H1 (cell line): ENCODE measurements around the gene H2AZ2. TPM values are rescaled to one million over a fixed set of nuclear protein-coding genes. Genes with fewer than 3 reads are reported as not detected.

Experiments
- CTCF ChIA-PET: fragments of 300-600 bp; sonication (Branson Sonifier 250); formaldehyde crosslinking; loops from one replicate; lab custom pipeline; 2021; ENCODE audit not compliant: partially characterized antibody; lab: Charles Lee
- POLR2A ChIA-PET: fragments of 300-600 bp; sonication (Branson Sonifier 250); formaldehyde crosslinking; loops from one replicate; lab custom pipeline; 2021; ENCODE audit warnings: inconsistent platforms; ENCODE audit not compliant: partially characterized antibody; lab: Charles Lee
- DNase-seq, 2 experiments: peaks; one replicate each; pipeline versions ENCODE4 v3.0.0 to v3.0.0-alpha.2; 2010 to 2022; ENCODE audit warnings: low spot score in 2 of 2, low read depth in 1 of 2, mixed read lengths in 1 of 2
- FAIRE-seq: peaks from 2 replicates; lab custom pipeline; 2011; peaks lifted over from hg19 to GRCh38; lab: Jason Lieb, UNC
- H2AFZ ChIP-seq: 2 replicates; pipeline ENCODE4 v1.8.1; 2012; ENCODE audit warnings: low read length, inconsistent platforms
- H2AK5ac ChIP-seq: 2 replicates; pipeline ENCODE4 v1.6.1; 2013; ENCODE audit warnings: low read depth, low read length
- H2BK120ac ChIP-seq: replicated peaks from 2 replicates; pipeline ENCODE3; 2013; ENCODE audit warnings: low read depth, low read length, inconsistent platforms
- H2BK12ac ChIP-seq: 2 replicates; pipeline ENCODE4 v1.6.1; 2013; ENCODE audit warnings: low read depth, low read length
- H2BK15ac ChIP-seq: 2 replicates; pipeline ENCODE4 v1.6.1; 2013; ENCODE audit warnings: low read length
- H2BK20ac ChIP-seq: 2 replicates; pipeline ENCODE4 v1.6.1; 2013; ENCODE audit warnings: low read length
- H2BK5ac ChIP-seq: 2 replicates; pipeline ENCODE4 v1.6.1; 2013; ENCODE audit warnings: low read depth, low read length
- H3K14ac ChIP-seq: 2 replicates; pipeline ENCODE4 v1.6.1; 2013; ENCODE audit warnings: inconsistent platforms; ENCODE audit not compliant: insufficient read length
- H3K18ac ChIP-seq: 2 replicates; pipeline ENCODE4 v1.6.1; 2013; ENCODE audit warnings: low read length; ENCODE audit errors: extremely low read depth
- H3K23ac ChIP-seq: 2 replicates; pipeline ENCODE4 v1.6.1; 2013; ENCODE audit warnings: inconsistent platforms; ENCODE audit not compliant: insufficient read length
- H3K23me2 ChIP-seq: 2 replicates; pipeline ENCODE4 v1.6.1; 2013; ENCODE audit warnings: low read depth, low read length
- H3K27ac ChIP-seq: 2 replicates; pipeline ENCODE4 v1.6.1; 2011; ENCODE audit warnings: low read depth, low read length, inconsistent platforms
- H3K27me3 ChIP-seq, 4 experiments: replicated peaks in 1 of 4; 1 replicate in 1 of 4; 2 replicates in 3 of 4; pipeline versions ENCODE4 v1.6.1 to v1.8.1; 2011 to 2013; ENCODE audit warnings: low read length in 3 of 4, mild to moderate bottlenecking in 3 of 4, inconsistent platforms in 2 of 4, mixed read lengths in 2 of 4, moderate library complexity in 1 of 4; ENCODE audit not compliant: control insufficient read depth in 3 of 4, insufficient read depth in 3 of 4; ENCODE audit errors: extremely low read depth in 1 of 4
- H3K36me3 ChIP-seq, 4 experiments: 2 replicates each; pipeline versions ENCODE4 v1.6.1 to v1.8.1; 2011 to 2013; ENCODE audit warnings: mild to moderate bottlenecking in 4 of 4, low read length in 3 of 4, moderate library complexity in 2 of 4, control low read depth in 1 of 4, inconsistent platforms in 1 of 4; ENCODE audit not compliant: insufficient read depth in 4 of 4, control insufficient read depth in 2 of 4
- H3K4ac ChIP-seq: replicated peaks from 2 replicates; pipeline ENCODE3; 2013; ENCODE audit warnings: low read length, low read depth, mixed read lengths, inconsistent platforms; ENCODE audit not compliant: insufficient read length
- H3K4me1 ChIP-seq, 4 experiments: replicated peaks in 1 of 4; 1 replicate in 1 of 4; 2 replicates in 3 of 4; pipeline versions ENCODE4 v1.6.1 to v1.8.1; 2011 to 2013; ENCODE audit warnings: low read length in 3 of 4, inconsistent platforms in 2 of 4, mixed read lengths in 1 of 4; ENCODE audit not compliant: insufficient read depth in 4 of 4, control insufficient read depth in 3 of 4
- H3K4me2 ChIP-seq, 2 experiments: 2 replicates each; pipeline versions ENCODE4 v1.6.1 to v1.8.1; 2011 to 2013; ENCODE audit warnings: low read depth in 2 of 2, low read length in 2 of 2, control low read depth in 1 of 2, inconsistent platforms in 1 of 2, mild to moderate bottlenecking in 1 of 2; ENCODE audit not compliant: insufficient read depth in 1 of 2
- H3K4me3 ChIP-seq, 4 experiments: fragments of 200-600, 300-600 bp in 1 of 4; sonication (generic), shearing (Covaris generic), sonication (Bioruptor Twin) in 1 of 4; 2 replicates each; pipeline versions ENCODE4 v1.5.1 to v1.8.1; 2011 to 2016; ENCODE audit warnings: low read length in 4 of 4, low read depth in 3 of 4, control low read depth in 2 of 4, inconsistent platforms in 2 of 4, mild to moderate bottlenecking in 2 of 4, mixed read lengths in 1 of 4, moderate library complexity in 1 of 4; ENCODE audit not compliant: insufficient read depth in 2 of 4; ENCODE audit errors: extremely low read depth in 1 of 4
- H3K56ac ChIP-seq: replicated peaks from 2 replicates; pipeline ENCODE3; 2013; ENCODE audit warnings: low read depth, mild to moderate bottlenecking, mixed read lengths, low read length, inconsistent platforms; ENCODE audit not compliant: insufficient read length
- H3K79me1 ChIP-seq: 2 replicates; pipeline ENCODE4 v1.6.1; 2013; ENCODE audit warnings: low read depth, low read length, control low read depth
- H3K79me2 ChIP-seq, 2 experiments: 2 replicates each; pipeline versions ENCODE4 v1.6.1 to v1.8.1; 2012 to 2013; ENCODE audit warnings: low read length in 2 of 2, mild to moderate bottlenecking in 2 of 2, inconsistent platforms in 1 of 2; ENCODE audit not compliant: insufficient read depth in 2 of 2, control insufficient read depth in 1 of 2
- H3K9ac ChIP-seq, 4 experiments: replicated peaks in 1 of 4; 1 replicate in 1 of 4; 2 replicates in 3 of 4; pipeline versions ENCODE4 v1.6.1 to v1.8.1; 2011 to 2013; ENCODE audit warnings: low read depth in 3 of 4, low read length in 3 of 4, control low read depth in 2 of 4, mild to moderate bottlenecking in 2 of 4, moderate library complexity in 2 of 4, inconsistent platforms in 1 of 4; ENCODE audit errors: extremely low read depth in 1 of 4
- H3K9me3 ChIP-seq, 2 experiments: 2 replicates each; pipeline versions ENCODE4 v1.6.1 to v1.8.1; 2012 to 2013; ENCODE audit warnings: mild to moderate bottlenecking in 2 of 2, moderate library complexity in 2 of 2, control low read depth in 1 of 2, inconsistent platforms in 1 of 2, low read depth in 1 of 2, low read length in 1 of 2, mixed read lengths in 1 of 2; ENCODE audit not compliant: insufficient read depth in 2 of 2
- H4K20me1 ChIP-seq, 2 experiments: replicated peaks in 1 of 2; 2 replicates each; pipeline versions ENCODE3 to v1.8.1; 2011 to 2013; ENCODE audit warnings: inconsistent platforms in 2 of 2, low read length in 2 of 2, mild to moderate bottlenecking in 1 of 2; ENCODE audit not compliant: insufficient read depth in 2 of 2, control insufficient read depth in 1 of 2
- H4K5ac ChIP-seq: 2 replicates; pipeline ENCODE4 v1.6.1; 2013; ENCODE audit warnings: low read length, low read depth, mixed read lengths, inconsistent platforms; ENCODE audit not compliant: insufficient read length
- H4K8ac ChIP-seq: 2 replicates; pipeline ENCODE4 v1.8.0; 2013; ENCODE audit warnings: mild to moderate bottlenecking, moderate library complexity, low read length, inconsistent platforms; ENCODE audit not compliant: insufficient read depth; ENCODE audit errors: extremely low read depth
- H4K91ac ChIP-seq: replicated peaks from 2 replicates; pipeline ENCODE3; 2013; ENCODE audit warnings: low read length, mixed read lengths, inconsistent platforms; ENCODE audit not compliant: insufficient read length
- CBX5 ChIP-seq: fragments of 300-800, 300-1000 bp; sonication (generic); IDR thresholded peaks from 2 replicates; pipeline ENCODE4 v1.7.1; 2016; ENCODE audit warnings: antibody characterized with exemption, low read length, low read depth
- CREB1 ChIP-seq: IDR thresholded peaks from 2 replicates; pipeline ENCODE4 v1.6.1; 2012; ENCODE audit warnings: inconsistent platforms
- FOSL1 ChIP-seq: IDR thresholded peaks from 2 replicates; pipeline ENCODE4 v1.6.1; 2011; ENCODE audit warnings: mild to moderate bottlenecking, low read depth, low read length, moderate library complexity; ENCODE audit not compliant: insufficient read depth
- HDAC2 ChIP-seq, 2 experiments: fragments of 300-600 bp in 1 of 2; sonication (generic) in 1 of 2; IDR thresholded peaks; 2 replicates each; pipeline ENCODE4 v1.6.1; 2011 to 2012; ENCODE audit warnings: low read depth in 2 of 2, low read length in 2 of 2, mild to moderate bottlenecking in 2 of 2, moderate library complexity in 2 of 2, borderline replicate concordance in 1 of 2, inconsistent platforms in 1 of 2
- POLR2AphosphoS5 ChIP-seq: IDR thresholded peaks from 2 replicates; pipeline ENCODE4 v1.6.1; 2011; ENCODE audit warnings: low read depth, low read length
- RBBP5 ChIP-seq: IDR thresholded peaks from 2 replicates; pipeline ENCODE4 v1.7.1; 2012; ENCODE audit warnings: low read depth, mild to moderate bottlenecking, inconsistent platforms, low read length, moderate library complexity, borderline replicate concordance
- SIRT6 ChIP-seq: IDR thresholded peaks from one replicate; pipeline ENCODE4 v1.7.1; 2012; ENCODE audit warnings: low read length, inconsistent platforms
- SIX5 ChIP-seq: IDR thresholded peaks from 2 replicates; pipeline ENCODE4 v1.6.1; 2011; ENCODE audit warnings: mild to moderate bottlenecking, low read depth, low read length
- TBP ChIP-seq: IDR thresholded peaks from 2 replicates; pipeline ENCODE4 v1.6.1; 2011; ENCODE audit warnings: low read depth, low read length, improper control_type of control experiment
- WGBS, 2 experiments: shearing (Covaris generic) in 1 of 2; methylation state at CpG; one replicate each; pipeline versions ENCODE4 v1.1.6 to v1.1.7; 2013 to 2015; ENCODE audit warnings: low lambda C conversion rate in 2 of 2, mixed read lengths in 2 of 2, inconsistent platforms in 1 of 2, low coverage in 1 of 2, missing lambda C conversion rate in 1 of 2; ENCODE audit not compliant: insufficient replicate concordance in 2 of 2, insufficient coverage in 1 of 2, insufficient read length in 1 of 2; ENCODE audit errors: extremely low coverage in 1 of 2, missing lambda C conversion rate in 1 of 2; 5-methylcytosine and 5-hydroxymethylcytosine counted together
- polyA plus RNA-seq, 7 experiments: library from polyadenylated mRNA; depleted of rRNA in 3 of 7; stranded (reverse) in 5 of 7; unstranded in 2 of 7; fragments of >200 nt in 5 of 7; fragments of 200-250 nt in 2 of 7; gene quantifications; 1 replicate in 5 of 7; 2 replicates in 1 of 7; 4 replicates in 1 of 7; pipeline versions ENCODE4 v1.2.1 to v1.2.3, GENCODE V29; 2011 to 2013; ENCODE audit warnings: missing spikeins in 2 of 7, mixed read lengths in 2 of 7
- total RNA-seq: library from RNA; stranded (reverse); fragmentation: NEBNext Ultra II Directional; extraction: Animal tissue kit (Norgen Biotek cat#: 25700); gene quantifications from 2 replicates; pipeline ENCODE4 v1.2.1, GENCODE V29; 2021
- TF ChIP-seq, protein P1 (sequence below): IDR thresholded peaks from 2 replicates; pipeline ENCODE4 v1.6.1; 2012; ENCODE audit warnings: inconsistent platforms

The H2AZ2 gene
- total and polyA plus RNA-seq, 2 of the 8 experiments (the other 6 are each of a cell fraction or from before 2014, with no cell fraction given), result 168 to 187 TPM

DNA sequence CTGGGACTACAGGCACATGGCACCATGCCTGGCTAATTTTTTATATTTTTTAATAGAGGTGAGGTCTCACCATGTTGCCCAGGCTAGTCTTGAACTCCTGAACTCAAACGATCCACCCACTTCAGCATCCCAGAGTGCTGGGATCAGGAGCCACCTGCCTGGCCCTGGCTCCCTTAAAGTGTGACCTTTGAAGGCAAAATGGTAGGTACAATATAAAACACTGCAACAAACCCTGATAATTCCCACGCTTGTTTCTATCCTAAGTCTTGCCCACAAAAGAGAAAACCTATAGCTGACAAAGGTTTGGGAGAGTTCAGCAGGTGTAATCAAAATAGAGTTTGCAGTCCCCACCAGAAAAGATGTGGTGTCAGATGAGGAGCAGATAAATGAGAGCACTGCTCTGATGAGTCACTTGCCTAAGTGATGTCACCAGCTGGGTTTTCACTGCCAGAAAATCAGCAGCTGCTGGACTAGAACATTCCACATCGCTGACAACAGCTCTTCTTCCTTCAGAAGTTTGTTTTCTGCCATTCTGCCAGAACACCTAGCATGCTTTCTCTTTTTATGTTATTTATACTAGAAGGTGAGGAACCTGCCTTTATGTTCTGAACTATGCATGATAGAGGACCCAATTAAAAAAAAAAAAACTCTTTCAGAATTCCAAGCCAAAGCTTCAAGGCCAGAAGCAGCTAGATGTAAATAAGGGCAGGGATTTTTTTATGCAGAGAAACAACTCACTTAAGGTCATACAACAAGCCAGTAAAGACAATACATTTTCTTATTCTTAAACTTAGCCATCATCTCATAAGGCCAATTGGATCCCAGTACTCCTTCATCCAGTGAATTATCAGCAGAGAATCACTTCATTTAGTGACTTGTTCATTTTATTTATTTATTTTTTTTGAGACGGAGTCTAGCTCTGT is 19.4 kb upstream of the H2AZ2 start:
- H2BK15ac ChIP-seq, result no peak overlapping the region
- ChIA-PET POLR2A (interaction anchor here (0.7 to 1.2 kb wide), 4 partner anchors 14 to 47 kb away, joined by 3 to 4 read pairs (median 3); no protein-coding TSS in a partner anchor), CTCF (interaction anchor here (1.0 kb wide), 1 partner anchor 11 kb away, joined by 4 read pairs; no protein-coding TSS in a partner anchor)
- no peaks in the 10 kb centered on the region for H3K4me1 ChIP-seq
- no peak overlapping the region for H2BK20ac ChIP-seq
- H2AK5ac ChIP-seq, result no peak overlapping the region
- peaks cover 0 to 16% of the 10 kb centered on the region in 2 experiments; a peak in 2 of 4 replicates for H3K9me3 ChIP-seq
- no peak overlapping the region for H3K4me3 ChIP-seq
- no peak overlapping the region for H4K5ac ChIP-seq
- no peak overlapping the region for H2AFZ ChIP-seq
- no peak overlapping the region for H4K91ac ChIP-seq
- no peaks in the 10 kb centered on the region for H3K79me1 ChIP-seq
- H2BK12ac ChIP-seq, result no peak overlapping the region
- no peaks in the 10 kb centered on the region for H3K79me2 ChIP-seq
- no peak overlapping the region for H3K56ac ChIP-seq
- H3K23ac ChIP-seq, result no peak overlapping the region
- no peak overlapping the region for H3K9ac ChIP-seq
- no peak overlapping the region for H4K8ac ChIP-seq
- no peak overlapping the region for H2BK5ac ChIP-seq
- no peak overlapping the region for H3K14ac ChIP-seq
- H3K4ac ChIP-seq, result no peak overlapping the region
- no peak overlapping the region for H2BK120ac ChIP-seq
- H4K20me1 ChIP-seq, result no peaks in the 10 kb centered on the region
- no peak overlapping the region for H3K27ac ChIP-seq
- no peak overlapping the region for H3K18ac ChIP-seq
- FAIRE-seq (no peak), DNase-seq (no peak)
- no peaks in the 10 kb centered on the region for H3K36me3 ChIP-seq
- no peaks in the 10 kb centered on the region for H3K27me3 ChIP-seq
- 75% methylated on average over 4 of the region's 4 CpGs; no CpG with 5 or more reads in 1 of the 2 experiments for WGBS, 2 experiments
- no peak overlapping the region for H3K4me2 ChIP-seq
- no peaks in the 10 kb centered on the region for H3K23me2 ChIP-seq
- no peak for TF ChIP-seq FOSL1
- no peak for TF ChIP-seq SIRT6
- no peak for TF ChIP-seq POLR2AphosphoS5
- no peak for TF ChIP-seq TBP
- TF ChIP-seq CREB1, result no peak
- no peak for TF ChIP-seq SIX5
- TF ChIP-seq CBX5, result no peak
- TF ChIP-seq, protein P1, sequence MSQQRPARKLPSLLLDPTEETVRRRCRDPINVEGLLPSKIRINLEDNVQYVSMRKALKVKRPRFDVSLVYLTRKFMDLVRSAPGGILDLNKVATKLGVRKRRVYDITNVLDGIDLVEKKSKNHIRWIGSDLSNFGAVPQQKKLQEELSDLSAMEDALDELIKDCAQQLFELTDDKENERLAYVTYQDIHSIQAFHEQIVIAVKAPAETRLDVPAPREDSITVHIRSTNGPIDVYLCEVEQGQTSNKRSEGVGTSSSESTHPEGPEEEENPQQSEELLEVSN, result no peak
- TF ChIP-seq RBBP5, result no peak
- TF ChIP-seq HDAC2 (IDR thresholded peaks at IDR 0.05; ENCODE audit: borderline replicate concordance in 1 of 2, low read depth in 2 of 2, low read length in 2 of 2), result no peak
